ENCODE measurements around the gene ESYT1.
"Not testable (repeated sequence)": the region's sequence is repeated elsewhere in the genome, so short reads cannot be mapped to it uniquely, and the experiment has no call there.

Gene ESYT1

DNA sequence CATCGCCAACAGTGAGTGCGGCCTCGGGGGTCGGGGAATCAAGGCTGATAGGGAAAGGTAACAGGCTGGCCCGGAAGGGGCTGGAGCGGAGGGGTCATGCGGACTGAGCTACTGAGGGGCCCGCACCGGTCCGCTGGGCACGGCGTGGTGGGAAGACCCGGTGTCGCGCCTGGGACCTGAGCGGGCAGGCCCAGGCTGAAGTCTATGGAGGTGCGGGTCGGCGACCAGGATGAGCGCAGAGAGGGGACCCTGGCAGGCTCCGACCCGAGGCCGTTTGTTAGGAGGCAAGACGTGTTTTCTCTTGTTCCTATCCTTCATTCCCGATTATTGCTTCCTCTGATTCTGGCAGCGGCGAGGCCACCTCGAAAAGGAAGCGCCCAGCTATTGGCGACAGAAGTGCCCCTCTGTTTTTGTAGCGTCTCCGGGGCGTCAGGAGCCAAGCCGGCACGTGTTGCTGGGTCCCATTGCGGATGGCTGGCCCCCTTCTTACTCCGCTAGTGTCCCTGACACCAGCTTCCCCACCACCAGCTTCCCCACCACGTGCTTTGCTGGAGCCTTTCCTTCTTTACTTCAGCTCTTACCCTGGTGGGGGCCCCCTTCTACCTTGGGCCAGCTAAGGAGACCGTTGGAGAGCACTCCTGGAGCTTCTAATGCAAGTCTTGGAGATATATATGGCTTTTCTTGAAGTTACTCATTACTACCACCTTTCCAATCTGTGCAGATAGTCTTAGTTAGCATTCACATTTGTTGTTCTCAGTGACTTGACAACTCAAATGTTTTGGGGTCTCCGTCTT, 23.1 kb upstream of the ESYT1 start:
- no peak for DNase-seq

DNA sequence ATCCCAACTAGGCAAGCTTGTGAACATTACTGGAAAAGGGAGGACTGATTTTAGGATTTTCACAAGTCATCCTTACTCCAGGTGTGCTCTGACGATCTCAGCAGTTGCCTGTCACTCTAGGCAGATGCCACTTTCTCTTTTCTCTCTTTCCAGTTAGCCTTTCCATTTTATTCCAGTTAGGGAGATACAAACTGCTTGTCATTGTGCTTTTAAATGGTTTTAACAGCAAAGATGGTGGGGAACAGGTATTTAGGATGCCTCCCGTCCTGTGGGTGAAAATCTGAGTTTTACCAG, 22.5 kb upstream of the ESYT1 start:
- no peak for DNase-seq

DNA sequence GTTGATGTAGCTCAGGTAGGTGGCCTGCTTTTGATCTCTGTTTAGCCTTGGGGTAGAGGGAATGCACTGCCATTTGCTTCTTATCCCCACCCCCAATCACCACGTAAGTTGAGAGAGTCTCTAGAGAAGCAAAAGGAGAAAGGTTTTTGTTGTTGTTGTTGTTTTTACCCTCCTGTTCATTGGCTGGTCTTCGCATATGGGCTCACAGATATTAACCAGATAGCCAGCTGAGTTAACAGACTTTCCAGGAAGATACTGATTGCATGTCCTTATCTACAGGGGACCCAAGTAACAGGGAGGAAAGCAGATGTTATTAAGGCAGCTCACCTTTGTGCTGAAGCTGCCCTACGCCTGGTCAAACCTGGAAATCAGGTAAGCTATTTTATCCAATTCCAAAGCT, 20.8 kb upstream of the ESYT1 start:
- no peak for DNase-seq

DNA sequence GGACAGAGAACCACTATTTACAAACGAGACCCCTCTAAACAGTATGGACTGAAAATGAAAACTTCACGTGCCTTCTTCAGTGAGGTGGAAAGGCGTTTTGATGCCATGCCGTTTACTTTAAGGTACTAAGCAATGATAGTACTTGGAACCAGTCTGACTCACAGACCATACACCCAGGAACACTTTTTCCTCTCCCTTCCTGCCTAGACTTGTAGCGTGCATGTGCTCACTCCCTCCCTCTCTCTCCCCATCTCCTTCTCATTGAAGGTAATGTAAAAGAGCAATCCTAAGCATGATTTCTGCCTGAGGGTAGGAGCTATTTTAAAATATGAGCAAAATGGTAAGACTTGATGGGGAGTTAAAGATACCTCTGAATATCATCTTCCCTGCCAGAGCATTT, 17.5 kb upstream of the ESYT1 start:
- DNase-seq: no peak

DNA sequence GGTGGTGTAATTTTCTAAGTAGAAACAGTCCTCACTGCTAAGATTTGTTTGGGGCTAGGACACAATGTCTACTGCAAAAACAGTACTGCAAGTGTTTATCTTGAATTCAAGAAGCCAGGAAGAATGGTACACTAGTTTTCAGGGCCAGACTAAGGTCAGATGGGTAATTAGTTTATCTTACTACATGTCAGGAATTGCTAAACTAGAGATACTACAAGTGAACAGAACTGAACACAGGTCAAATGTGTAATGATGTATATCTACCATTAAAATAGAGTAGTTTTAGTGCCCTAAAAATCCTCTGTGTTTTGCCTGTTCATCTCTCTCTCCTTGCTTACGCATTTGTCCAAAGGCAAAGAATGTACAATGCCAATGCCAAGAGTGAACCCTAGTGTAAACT, 14.0 kb upstream of the ESYT1 start:
- DNase-seq: no peak

DNA sequence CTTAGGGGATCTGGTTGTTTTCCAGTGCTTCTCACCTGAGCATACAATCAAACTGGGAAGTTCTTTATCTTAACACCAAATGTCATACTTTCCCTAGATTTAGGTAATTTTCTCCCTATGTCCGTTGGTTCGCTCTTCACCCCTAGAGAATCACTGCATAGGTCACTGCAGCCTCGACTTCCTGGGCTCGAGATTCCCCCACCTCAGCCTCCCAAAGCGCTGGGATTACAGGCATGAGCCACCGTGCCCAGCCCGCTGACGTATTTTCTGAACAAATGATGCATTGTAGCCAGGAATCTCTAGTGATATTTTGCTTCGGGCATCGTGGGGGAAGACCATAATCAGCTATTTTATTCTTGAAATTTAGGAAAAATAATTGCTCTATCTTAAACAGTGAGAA, 12.7 kb upstream of the ESYT1 start:
- DNase-seq: peak; percentile 46

DNA sequence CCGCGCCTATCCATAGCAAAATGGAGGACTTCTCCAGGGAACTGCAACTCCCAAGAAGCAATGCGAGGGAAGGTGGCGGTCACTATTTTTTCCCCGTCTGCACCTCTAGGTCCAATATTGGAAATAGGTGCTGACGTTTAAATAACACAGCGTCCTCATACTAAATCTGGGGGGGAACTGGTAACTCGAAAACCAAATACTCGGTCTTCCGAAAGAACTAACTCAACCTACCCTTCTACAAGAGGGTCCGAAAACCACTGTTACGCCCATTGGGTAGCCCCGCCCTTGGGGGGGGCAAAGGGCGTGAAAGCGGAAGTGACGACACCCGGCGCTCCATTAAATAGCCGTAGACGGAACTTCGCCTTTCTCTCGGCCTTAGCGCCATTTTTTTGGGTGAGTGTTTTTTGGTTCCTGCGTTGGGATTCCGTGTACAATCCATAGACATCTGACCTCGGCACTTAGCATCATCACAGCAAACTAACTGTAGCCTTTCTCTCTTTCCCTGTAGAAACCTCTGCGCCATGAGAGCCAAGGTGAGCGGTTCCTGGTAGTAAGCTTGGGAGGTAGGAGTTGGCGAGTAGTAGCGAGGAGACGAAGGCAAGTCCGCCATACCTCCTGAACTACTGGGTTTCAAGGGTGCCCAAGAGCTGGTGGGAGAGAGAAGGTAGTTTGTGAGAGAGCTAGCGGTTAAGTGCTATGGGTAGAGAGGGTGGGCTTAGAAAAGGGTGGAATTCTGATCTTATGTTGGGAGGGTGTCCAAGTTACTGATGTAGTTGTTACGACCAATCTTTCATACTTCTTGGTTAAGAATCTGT, 11.6 kb upstream of the ESYT1 start, which contains the start of gene RPL41:
Gene RPL41 (plus strand): TSS at position 367 of the 815 bp plus-strand sequence.
- peak; percentile 97 for DNase-seq

DNA sequence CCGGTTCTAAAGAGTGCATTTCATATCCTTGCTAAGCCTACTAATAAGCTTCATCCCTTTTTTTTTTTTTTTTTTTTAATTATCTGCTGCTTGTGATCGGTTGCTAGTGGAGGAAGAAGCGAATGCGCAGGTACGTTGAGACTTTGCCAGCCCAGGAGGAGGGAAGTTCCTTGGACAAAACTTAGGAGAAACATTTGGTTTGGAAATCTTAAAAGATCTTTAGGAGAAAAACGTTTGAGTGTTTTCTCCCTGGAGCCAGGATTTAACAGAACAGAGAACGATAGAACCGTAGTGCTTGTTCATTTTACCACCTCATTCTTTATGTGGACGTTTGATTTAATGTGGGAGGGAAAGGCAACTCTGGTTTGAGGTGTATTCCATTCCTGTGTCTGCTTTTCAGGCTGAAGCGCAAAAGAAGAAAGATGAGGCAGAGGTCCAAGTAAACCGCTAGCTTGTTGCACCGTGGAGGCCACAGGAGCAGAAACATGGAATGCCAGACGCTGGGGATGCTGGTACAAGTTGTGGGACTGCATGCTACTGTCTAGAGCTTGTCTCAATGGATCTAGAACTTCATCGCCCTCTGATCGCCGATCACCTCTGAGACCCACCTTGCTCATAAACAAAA, 10.9 kb upstream of the ESYT1 start:
- DNase-seq: not testable (repeated sequence)

DNA sequence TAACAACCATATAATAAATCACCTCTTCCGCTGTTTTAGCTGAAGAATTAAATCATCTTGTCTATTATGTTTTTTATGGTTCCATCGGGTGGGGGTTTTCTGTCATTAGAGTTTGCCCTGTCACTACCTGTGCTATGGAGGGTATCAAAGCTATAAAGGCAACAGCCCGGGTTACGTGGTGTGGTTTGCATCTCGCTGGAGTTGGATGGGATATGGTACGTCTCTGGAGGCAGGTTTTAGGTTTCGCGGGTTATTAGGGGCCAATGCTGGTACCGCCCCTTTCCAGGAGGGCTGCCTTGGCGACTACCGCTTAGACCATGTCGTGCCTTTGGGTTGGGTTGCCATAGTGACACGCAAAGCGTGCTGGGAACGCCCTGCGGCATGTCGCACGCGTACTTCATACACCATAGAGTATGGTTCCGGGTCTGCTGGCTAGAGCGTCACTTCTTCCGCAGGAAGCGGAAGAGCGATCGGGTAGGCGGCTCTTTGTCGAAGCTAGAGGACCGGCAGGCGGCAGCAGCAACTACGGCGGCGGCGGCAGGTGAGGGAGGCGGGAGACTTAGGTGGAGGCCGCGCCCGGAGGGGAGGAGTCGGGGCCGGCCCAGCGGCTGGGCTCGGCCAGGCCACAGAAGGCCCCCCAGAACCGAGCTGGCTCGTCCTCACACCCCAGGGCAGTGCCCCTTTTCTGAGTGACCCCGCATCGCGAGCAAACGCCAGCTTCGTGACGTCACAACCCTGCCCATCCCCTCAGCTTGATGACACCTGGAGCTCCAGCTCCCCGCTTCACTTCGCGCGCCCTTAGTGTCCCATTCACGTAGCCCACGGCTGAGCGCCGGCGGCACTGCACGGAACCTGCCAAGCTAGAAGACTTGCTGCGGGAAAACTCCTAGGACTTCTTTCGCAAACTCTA, 10.0 kb upstream of the ESYT1 start, which contains the start of gene ZC3H10:
Gene ZC3H10 (plus strand): TSS at position 489 of the 910 bp plus-strand sequence. CDS start 2,297 bp downstream, outside the sequence.
- DNase-seq: peak; percentile 99

DNA sequence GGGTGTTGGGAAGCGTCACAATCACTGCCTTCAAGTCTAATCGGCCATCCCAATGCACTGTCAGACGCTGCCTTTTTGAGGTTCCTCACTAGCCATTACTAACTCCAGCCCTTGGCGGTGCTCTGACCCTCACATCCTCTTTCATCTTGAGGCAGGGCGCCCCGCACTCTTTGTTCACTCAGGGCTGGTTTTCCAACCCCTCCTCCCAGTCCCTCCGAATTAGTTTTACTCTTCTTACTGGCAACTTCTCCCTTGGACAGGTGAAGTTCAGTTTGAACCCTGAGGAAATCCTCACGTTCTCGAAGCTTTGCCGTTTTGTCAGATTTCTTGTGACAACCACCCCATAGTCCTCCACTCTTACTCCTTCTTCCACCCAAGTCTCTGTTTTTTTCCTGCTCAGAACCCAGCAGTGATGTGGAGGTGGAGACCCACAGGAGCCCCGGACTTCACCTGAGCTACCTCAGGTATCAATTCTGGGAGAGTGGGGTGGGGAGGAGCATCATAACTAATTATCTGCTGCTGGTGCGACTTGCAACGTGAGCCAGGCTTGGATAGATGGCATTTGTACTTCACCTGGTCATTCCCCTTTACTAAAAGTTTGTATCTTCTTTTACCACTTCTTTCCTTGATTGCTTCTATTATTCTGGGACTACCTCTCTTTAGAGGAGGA, 9.2 kb upstream of the ESYT1 start:
- no peak for DNase-seq

DNA sequence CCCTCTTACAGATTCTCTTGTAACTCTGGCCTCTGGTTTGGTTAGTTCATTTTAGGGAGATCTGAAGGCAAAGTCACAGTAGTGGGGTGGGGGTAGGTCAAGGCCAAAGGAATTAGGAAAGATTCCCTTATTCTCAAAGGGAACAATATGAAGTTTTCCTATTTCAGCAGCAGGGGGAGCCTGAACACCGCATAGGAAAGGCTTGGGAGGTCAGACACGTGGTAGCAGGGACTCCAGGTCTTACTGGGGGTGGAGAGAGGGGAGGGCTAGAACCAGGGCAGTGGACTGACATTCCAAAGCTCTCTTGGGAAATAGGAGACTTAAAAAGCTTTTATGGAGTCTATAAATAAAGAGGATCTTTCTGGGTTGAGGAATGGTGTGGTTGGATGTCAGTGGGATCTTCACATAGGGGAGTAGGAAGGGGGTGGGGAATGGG, 8.7 kb upstream of the ESYT1 start:
- DNase-seq: peak; percentile 89

DNA sequence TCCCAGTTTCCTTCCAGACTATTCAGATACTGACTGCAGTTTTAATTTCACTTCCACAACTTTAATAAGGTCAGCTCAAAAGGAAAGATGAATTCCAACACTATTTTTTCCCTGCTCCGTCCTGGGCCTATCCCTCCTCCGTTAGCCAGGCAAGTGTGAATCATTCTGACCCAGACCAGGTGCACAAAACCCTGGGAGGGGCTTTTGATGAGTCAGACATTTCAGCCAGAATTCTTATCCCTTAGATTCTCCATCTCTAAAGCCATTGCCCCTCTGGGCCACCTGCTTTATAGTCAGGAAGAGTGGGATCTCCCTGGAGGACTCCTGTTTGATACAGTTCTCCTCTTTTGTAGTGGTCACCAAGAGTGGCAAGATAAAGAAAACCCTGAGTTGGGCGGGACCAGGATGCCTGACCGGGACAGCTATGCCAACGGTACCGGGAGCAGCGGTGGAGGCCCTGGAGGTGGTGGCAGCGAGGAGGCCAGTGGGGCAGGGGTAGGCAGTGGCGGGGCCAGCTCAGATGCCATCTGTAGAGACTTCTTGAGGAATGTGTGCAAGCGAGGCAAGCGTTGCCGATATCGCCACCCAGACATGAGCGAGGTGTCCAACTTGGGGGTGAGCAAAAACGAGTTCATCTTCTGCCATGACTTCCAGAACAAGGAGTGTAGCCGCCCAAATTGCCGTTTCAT, 7.8 kb upstream of the ESYT1 start:
- DNase-seq: no peak

DNA sequence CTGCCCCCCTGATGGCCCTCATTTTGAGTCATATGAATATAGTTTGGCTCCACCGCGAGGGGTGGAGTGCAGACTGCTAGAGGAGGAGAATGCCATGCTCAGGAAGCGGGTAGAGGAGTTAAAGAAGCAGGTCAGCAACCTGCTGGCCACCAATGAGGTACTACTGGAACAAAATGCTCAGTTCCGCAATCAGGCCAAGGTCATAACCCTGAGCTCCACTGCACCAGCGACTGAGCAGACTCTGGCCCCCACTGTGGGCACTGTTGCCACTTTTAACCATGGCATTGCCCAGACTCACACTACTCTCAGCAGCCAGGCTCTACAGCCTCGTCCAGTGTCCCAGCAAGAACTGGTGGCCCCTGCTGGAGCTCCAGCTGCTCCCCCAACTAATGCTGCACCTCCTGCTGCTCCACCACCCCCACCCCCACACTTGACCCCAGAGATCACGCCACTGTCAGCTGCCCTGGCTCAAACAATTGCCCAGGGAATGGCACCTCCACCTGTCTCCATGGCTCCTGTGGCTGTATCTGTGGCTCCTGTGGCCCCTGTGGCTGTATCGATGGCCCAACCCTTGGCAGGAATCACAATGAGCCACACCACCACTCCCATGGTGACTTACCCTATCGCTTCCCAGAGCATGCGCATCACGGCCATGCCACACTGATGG, 6.7 kb upstream of the ESYT1 start:
- no peak for DNase-seq

DNA sequence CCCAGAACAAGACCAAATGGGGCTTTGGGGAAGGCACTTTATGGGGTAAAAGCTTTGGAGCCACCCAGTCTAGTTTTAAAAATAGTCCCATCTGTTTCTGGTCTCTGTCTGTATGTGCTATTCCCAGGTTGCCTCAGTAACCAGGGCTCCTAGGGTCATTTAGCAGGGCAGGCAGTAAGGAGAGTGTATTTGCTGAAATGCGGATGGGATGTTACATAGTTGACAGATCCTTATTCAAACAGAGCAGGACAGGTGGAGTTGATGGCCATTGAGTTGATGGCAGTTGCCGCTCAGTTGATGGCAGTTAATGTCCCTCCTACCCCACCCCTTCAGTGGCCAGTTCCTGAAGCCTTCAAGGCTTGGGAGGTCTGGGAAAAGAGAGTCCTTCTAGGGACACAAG, 5.4 kb upstream of the ESYT1 start:
- no peak for DNase-seq

DNA sequence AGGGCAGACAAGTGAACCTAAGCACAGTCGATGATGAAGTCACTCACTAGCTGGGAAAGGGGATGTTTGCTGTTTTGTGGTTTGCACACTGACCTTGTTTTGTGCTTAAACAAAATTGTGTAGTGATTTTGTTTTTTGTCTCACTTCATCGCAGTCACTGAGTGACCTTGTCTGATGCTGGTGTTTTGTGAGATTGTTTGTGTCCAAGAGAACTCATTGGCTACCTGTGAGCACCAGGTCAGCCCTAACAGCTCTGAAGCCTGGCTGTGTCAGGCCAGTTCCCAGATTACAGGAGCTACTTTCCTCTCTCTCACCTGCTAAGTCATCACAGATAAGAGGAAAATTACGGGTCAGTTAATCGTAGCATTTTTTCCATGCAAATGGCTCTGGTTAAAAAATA, 3.9 kb upstream of the ESYT1 start:
- DNase-seq: no peak

DNA sequence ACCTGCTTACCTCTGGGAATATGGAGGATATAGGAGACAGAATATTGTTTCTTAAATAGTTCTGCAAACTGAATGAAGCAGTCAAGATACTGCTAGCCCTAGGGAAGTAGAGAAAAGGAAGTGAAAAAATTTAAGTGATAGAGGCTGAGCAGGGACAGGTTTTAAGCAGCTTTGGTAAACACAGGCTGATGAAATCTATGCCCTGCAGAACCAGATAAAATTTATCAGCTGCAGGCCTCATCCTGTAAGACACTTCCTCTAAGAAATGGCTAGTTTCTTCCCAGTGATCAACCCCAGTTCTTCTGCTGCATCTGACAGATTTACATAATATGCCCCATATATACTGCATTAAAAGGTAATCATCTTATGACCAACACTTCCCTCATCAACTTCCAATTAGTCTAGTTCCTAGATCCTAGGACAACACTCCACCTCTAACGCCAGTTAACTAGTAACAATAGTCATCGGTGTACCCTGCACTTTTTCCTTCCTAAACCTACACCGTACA, 1.3 kb upstream of the ESYT1 start:
- no peak for DNase-seq

DNA sequence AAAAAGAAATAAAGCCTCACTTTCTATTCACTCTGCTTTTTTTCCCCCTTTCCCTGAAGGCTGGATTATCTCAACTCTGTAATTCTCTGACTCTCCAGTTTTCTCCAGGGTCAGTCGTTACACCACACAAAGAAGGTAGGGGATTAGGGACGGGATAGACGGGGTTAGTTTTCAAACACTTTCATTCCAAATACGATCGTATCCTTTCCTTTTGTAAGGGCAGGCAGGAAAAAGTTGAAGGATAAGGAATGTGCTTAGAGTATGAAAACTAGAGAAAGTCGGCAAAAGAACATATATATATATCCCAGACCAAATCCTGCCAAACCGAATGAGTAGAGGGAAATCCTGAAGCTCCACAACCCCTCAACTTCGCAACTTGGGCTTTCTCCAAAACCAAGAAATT, 581 bp upstream of the ESYT1 start:
- DNase-seq: no peak

DNA sequence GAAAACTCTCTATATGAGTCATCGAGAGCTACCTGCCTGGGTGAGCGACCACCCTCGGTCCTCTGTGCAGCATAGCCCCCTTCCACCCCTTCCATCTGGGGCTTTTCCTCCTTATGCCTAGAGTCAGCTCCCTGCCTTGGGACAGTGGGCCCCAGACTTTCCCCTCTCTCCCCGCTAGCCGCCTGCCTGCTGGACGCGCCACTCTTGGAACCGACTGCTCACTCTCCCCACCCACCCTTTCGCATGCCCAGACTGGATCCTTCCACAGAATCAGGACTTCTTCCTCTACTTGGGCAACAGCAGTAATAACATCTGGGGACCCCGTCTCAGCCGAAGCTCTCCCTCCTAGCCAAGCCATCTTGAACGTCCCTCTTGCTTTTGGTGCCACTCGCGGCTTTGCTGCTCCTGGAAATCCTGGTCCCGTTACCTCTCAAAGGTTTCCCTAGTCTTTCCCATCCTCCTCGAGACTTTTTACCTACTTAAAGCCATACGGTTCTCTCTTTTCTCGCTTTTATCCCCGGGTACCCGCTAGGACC, 671 bp downstream of the ESYT1 start:
- peak; percentile 62 for DNase-seq

DNA sequence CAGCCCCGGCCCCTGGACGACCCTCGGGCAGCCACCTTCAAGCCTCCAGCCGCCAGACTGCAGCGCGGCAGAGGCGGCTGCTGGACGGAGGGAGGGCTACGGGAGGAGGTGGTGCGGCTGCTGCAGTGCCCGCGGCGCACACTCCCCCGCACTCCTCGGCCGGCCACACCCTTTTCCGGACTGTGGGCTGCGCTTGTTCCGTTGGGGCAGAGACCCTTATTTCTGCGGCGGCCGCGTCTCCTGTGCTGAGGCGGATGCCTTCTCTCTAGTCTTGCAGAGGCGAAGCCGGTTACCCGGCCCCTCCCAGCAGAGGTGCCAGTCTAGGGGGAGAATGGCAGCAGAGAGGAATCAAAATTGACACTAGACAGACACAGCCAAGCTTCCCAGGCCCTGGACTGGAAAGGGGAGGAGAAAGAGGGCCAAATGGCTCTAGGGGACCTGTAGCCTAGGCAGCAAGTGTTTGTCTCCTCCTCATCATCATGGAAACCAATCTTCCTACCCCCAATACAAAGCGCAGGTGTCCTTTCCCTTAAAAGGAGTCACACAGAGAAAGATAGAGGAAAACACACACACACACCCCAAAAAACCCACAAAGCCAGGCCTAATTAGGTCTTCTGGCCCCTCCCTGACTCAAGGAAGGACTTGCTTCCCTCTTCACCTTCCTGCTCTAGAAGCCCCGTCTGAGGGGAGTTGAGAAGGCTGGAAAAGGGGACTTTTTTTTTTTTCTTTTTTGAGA, 1.3 kb downstream of the ESYT1 start:
- DNase-seq: peak; percentile 77

All from femur (tissue), 1 donor.